GM21390 (cell line): Measurements from ENCODE around the gene ZNF516.
"Not testable (repeated sequence)": the region's sequence is repeated elsewhere in the genome, so short reads cannot be mapped to it uniquely, and the experiment has no call there.

ENCODE experiments used
- ATAC-seq: cut with Tn5 transposase; IDR thresholded peaks from one replicate; pipeline ENCODE4 v1.9.1; 2021; ENCODE audit not compliant: unreplicated experiment

ZNF516 gene, protein sequence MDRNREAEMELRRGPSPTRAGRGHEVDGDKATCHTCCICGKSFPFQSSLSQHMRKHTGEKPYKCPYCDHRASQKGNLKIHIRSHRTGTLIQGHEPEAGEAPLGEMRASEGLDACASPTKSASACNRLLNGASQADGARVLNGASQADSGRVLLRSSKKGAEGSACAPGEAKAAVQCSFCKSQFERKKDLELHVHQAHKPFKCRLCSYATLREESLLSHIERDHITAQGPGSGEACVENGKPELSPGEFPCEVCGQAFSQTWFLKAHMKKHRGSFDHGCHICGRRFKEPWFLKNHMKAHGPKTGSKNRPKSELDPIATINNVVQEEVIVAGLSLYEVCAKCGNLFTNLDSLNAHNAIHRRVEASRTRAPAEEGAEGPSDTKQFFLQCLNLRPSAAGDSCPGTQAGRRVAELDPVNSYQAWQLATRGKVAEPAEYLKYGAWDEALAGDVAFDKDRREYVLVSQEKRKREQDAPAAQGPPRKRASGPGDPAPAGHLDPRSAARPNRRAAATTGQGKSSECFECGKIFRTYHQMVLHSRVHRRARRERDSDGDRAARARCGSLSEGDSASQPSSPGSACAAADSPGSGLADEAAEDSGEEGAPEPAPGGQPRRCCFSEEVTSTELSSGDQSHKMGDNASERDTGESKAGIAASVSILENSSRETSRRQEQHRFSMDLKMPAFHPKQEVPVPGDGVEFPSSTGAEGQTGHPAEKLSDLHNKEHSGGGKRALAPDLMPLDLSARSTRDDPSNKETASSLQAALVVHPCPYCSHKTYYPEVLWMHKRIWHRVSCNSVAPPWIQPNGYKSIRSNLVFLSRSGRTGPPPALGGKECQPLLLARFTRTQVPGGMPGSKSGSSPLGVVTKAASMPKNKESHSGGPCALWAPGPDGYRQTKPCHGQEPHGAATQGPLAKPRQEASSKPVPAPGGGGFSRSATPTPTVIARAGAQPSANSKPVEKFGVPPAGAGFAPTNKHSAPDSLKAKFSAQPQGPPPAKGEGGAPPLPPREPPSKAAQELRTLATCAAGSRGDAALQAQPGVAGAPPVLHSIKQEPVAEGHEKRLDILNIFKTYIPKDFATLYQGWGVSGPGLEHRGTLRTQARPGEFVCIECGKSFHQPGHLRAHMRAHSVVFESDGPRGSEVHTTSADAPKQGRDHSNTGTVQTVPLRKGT

DNA sequence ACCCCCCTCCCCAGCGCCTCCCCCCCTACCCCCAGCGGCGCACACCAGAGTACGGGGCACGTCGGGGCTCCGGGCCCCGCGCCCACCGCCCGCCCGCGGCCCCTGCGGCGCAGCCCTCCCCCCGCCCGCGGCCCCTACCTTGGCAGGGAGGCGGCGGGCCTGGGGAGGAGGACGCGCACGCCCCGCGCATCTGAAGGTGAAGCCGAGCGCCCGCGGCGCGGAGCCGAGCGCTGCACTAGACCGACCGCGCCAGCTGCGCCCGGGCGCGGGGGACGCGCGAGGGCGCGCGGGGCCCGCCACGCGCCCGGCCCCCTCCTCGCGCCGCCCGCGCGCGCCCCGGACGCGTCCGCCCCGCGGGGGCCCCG lies at the start of gene ZNF516:
ZNF516 (minus strand) TSS at position 237 of the 365 bp plus-strand sequence. CDS start 52,188 bp downstream, outside the sequence.
- ATAC-seq: no peak

DNA sequence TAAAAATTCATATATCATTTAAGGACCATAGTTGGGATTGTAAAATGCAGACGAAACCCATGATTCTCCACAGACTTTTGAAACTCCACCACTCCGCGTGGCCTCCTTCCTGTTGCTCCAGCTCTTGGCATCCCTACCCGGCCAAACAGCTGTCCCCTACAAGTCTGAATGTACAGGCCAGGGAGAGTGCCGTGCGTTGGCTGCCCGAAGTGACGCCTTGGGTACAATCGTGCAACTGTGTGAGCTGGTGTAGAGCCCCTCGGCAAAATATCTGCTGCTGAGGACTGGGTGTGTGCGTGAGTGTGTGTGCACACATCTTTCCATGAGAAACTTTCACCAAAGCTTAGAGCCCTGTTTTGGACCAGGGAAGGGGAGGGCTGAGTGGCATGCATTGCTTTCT lies 43.8 kb upstream of the ZNF516 start:
- no peak for ATAC-seq

DNA sequence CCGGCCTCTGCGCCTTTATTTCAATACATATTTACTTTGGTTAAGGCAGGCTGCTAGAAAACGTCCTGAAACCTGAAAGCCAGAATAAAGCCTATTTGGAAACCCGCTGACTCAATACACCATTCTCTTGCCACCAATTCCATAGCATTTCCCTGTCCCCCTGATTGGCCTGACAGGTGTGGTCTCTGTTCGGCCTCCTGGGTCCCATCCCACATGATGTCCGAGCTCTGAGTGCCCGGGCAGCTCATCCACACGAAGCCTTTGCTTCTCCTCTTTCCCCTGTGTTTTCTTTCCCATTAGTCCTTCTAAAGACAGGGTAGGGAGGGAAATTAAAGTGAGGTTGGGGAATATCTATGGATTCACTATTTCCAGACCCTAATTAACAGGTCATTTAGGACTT lies 42.6 kb upstream of the ZNF516 start:
- ATAC-seq: no peak

DNA sequence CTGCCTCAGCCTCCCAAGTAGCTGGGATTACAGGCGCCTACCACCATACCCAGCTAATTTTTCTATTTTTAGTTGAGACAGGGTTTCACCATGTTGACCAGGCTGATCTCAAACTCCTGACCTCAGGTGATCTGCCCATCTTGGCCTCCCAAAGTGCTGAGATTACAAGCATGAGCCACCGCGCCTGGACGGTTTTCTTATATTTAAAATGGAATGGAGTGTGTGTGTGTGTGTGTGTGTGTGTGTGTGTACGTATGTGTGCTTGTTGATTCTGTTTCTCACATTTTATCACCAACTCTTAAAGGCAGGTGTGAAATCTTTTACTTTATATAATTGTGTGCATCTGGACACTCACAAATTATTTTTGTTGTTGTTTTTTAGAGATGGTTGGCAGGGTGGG lies 41.6 kb upstream of the ZNF516 start:
- not testable (repeated sequence) for ATAC-seq

DNA sequence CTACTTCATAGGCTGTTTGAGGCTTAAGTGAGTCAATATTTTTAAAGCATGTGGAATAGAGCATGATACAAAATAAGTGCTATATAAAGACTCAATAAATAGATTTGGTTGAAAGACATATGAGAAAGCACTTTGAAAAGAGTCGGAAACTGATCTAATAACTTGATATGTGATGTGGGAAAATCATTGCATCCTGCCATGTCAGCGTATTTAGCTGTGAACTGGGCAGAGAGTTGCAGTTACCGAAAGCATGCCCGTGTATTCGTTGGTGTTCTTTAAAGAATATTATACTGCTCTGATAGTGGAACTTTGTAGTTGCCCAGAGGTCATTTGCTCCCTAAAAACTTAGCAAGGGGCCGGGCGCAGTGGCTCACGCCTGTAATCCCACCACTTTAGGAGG lies 37.8 kb upstream of the ZNF516 start:
- ATAC-seq: no peak

DNA sequence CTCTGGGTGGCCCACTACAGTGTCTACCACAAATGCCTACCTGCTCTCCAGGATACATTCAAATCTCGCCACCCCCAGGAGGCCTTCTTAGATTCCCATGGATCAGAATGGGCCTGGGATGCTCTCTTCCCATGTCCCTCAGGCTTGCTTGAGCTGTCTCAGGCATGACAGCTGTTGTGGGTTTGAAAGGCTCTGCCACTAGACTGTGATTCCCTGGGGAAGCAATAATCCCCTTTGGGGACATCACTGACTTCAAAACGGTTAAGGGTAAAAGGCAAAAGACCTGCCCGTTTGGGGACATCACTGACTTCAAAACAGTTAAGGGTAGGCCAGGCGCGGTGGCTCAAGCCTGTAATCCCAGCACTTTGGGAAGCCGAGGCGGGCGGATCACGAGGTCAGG lies 35.8 kb upstream of the ZNF516 start:
- no peak for ATAC-seq

DNA sequence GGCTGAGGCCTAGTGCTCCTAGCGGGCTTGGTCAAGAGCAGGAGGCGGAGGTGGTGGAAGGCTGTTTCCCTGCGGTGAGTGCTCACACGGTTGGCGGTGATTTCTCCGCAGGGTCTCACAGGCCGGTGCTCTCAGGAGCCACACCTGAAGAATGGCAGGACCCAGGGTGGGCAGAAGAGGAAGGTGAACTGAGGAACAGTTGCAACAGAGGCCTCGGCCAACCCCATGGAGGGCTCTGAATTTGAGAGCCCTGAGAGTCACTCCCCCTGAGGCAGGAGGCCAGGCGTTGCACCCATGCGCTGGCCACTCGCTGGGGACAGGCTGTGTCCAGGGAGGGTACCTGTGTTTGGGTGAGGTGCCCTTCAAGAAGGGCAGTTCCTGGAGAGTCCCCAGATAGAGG lies 35.3 kb upstream of the ZNF516 start:
- ATAC-seq: no peak

DNA sequence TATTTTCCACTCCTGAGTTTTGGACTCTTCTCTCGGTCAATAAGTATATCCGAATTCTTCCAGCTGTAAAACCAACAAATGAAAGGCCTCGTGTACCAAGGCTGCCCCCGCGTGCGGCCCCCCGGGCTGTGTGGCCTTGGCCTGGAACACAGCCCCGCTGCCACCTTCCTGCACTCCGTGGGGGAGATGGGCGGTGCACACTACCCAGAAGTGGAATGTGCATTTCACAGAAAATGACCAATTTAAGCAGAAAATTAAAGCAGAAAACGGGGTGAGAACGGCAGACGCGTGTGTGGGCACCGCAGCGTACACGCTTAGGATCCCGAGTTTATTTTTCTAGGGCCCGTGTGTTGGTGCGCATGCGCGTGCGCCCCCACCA lies 34.4 kb upstream of the ZNF516 start:
- no peak for ATAC-seq

DNA sequence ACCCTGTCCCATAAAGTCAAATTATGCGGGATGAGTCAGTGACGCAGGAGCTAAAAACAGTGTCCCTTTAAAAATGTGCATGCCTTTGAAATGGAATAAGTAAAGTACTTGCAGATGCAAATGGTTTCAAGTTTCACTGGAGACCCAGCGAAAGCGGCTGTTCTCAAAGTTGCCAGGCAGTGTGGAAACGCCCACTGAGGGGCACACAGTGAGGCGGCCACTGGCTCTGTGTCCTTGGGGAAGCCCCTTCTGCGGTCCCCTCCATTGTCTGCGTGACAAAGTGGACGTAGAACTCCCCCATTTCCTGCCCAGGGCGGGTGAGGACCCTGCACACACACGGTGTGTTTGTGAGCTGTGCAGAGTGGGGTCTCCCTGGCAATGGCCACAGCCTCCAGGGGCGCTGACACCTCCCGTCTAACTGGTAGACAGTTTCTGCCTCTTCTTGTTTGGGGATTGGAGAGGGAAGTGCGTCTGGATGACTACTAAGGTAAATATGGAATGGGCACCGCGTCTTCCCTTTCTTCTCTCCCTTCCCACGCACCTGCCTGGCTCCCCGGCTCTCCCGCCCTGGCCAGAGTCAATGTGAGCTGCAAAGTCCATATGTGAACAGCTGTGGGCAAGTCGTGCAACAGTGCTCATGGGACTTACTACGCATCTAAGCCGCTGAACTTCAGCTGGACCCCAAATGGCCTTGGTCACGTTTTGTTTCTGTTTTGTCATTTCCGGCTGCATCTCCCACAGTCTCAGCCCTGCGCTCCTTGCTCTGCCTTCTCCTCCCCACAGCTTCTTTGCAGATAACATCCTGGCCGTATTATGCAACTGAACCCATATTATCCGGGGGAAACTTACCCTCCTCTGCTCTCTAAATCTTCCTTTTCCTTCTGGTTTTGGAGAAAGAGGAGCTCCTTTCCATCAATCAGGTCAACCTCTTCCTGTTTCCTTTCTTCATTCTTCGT lies 33.7 kb upstream of the ZNF516 start:
- ATAC-seq: no peak

DNA sequence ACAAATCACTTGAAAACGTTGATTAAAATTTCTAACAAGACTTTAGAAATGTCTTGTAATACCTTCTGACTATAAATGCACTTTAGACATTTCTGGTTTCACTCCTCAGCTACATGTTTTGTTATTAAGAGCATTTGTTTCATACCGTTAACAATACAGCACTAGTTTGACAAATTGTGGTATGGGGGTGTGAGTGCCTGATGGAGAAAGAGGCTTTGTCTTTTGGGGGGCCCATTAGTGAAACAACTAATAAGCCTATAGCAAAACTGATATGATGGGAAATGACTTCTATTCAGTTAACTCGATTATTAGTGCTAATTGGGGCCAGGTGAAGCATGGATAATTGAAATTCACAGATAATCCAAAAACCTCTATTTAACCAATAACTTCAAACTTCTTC lies 30.9 kb upstream of the ZNF516 start:
- no peak for ATAC-seq

DNA sequence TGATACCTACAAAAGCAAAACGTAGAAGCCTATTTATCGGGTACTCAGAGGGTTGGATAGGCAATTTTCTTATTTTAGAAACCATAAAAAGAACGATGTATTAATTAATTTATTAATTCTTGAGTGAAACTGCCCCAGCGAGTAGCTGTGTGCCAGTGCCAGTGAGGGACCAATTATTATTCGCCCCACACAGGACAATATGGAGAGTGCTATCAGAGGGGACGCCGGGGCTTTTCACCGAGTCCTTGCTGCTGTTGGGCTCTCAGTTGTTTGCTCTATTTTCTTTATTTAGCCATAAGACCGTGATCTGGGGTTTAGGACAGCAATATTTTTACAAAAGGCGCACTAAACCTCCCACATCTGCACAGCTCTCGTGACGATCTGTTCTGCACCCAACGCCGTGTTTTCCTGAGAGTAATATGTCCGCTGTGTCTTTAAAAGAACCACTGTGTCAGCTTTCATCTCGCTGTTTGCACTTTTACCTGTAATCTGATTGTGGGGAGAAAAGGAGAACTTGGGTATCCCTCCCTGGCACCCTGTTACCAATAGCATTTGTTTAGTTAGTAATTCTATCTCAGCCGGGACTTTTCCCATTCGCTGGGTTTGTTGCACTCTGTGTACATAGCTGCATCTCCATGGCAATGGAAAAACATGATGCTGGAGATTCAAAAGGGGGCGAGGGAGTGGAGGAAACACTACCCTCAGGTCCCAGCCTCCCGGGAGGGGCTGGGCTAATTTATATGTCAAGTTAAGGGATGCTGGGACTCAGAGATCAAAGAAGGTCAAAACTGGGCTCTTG lies 30.1 kb upstream of the ZNF516 start:
- ATAC-seq: no peak

DNA sequence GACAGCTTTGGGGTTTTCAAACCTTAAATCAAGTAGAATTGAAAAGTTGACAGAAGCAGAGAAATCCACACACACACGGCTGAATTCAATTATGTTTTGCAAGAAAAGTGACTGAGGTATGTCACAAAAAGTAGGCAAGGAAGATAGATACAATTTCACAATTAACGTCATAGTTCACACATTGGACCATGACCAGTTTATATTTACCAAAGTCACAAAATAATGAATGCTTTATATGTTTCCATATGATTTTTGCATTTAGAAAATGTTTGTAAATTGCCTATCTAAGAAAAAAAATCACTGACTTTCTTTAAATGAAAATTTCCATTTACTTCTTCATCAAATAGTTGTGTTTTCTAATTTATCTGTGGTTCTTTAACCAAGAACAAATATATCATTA lies 29.4 kb upstream of the ZNF516 start:
- no peak for ATAC-seq

DNA sequence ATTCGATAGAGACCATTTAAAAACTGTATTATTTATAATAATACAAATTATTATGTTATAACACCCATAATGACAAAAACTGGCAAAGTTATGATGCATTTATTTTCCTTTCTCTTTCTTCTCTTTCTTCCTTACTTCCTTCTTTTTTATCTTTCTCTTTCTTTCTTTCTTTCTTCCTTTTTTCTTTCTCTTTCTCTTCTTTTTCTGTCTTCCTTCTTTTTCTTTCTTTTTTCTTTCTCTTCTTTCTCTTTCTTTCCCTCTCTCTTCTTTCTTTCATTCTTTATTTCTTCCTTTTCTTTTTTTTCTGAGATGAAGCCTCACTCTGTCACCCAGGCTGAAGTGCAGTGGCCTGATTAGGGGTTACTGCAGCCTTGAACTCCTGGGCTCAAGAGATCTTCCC lies 27.5 kb upstream of the ZNF516 start:
- no peak for ATAC-seq

DNA sequence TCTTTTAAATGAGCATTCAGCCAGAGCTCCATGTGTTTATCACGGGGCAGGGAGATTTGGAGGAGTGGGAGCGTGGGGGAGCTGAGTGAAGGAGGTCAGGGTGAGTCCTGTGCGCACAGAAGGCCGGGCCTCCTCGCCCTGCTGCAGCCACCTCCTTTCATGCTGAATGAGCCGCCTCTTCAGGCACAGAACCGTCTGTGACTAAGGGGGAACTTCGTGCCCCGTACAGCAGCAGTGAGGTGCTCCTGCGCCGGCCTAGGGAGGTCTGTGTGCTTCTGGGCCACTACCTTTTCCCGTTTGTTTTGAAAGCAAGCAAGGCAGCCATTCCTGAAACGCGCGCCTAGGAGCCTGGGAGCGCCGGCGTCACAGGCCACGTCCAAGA lies 27.1 kb upstream of the ZNF516 start:
- ATAC-seq: no peak

DNA sequence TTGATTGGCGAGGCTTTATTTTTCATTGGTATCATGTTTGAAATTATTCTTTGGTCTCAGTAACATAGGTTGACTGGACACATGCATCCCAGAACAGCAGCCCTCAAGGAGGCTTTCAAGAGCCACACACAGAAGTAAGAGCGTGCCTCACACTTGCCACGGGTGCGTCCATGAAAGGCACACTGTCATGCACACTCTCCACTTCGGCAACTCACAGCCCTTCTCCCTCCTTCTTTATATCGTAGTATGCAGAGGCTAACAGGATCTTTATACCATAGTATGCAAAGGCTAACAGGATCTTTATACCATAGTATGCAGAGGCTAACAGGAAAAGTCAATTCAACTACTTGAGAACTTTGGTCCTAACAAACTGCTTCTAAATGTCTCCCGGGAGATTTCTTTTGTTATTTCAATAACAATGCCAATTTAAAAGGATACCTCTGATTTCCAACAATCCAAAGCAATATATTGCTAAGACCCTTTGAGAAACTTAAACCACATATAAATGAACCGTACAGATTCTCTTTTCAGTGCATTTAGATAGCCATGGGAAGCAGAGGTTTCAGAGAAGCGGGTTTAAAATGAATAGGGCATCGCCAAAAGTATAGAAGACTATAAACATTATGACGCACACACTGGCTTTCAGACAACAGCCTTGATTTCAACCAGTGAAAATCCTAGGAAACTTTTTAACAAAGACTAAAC lies 26.5 kb upstream of the ZNF516 start:
- no peak for ATAC-seq

DNA sequence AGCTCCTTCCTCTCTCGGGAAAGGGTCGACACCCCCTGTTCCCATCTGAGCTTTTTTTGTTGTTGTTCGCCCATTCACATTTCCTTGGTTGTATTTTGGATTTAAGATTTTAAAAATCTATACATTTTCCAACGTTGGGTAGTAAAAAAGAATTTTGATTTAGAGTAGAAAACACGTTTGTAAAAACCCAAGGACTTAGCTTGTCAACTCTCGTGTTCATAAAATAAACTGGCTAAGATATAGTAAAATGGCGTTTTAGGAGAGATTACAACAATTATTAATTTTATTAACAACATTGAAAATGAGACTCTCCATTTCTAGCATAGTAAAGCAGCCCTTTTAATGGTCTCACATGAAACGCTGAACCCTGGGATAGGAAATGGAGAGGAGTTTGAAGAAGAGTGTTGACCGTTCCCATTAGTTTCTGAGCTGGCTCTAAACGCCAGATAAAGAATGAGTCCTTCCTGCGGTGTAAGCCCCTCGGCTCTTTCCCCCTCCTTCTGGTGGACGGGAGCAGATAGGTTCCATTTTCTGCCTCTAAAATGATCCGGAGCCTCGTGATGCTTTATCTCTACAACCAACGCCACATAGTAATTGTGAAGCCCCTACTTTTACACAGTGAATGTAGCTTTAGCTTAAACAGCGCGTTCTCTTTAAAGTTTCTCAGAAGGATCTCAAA lies 24.0 kb upstream of the ZNF516 start:
- ATAC-seq: no peak

DNA sequence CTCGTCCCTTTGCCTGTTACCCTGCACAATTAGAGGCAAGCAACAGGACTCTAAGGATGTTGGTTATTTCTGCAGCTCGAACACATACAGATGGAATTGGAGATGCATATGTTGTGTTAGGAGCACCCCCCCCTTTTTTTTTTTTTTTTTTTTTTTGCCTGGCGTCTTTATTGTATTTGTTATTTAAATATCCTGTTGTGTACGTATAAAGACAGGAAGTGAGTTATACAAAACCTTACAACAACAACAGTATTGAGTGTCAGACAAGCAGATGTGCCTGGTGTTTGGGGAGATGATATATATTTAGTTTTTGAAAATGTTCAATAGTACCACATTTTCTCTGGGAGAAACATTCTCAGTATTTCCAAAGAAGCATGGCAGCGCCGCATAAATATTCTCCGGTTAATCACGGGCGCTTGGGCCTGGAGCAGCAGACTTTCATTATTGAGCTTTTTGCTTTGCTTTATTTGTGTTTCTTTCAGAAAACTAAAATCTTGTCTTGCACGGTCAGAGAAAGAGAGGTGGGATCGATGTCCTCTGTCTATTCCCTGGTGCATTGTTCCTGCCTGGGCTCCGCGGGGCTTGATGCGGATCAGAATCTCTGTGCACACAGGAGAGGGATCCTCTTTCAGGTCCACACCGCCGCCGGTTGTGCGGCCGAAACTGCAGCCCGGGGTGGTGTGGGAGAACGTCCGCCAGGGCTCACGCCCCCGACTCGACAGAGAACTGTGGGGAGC lies 23.2 kb upstream of the ZNF516 start:
- no peak for ATAC-seq

DNA sequence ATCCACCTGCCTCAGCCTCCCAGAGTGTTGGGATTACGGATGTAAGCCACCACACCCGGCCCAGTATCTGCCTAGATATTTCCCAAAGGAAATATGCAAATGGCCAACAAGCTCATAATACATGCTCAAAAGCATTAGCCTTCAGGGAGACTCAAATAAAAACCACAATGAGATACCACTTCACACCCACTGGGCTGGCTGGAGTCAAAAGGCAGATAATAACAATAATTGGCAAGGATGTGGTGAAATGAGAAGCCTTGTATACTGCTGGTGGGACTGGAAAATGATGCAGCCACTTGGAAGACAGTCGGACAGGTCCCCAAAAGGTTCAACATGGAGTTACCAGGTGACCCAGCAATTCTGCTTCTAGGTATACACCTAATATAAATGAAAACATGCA lies 20.5 kb upstream of the ZNF516 start:
- no peak for ATAC-seq
